Superior temporal gyrus (tissue), 1 donor: ENCODE measurements around the gene ZNG1B.
"Not testable (repeated sequence)": the region's sequence is repeated elsewhere in the genome, so short reads cannot be mapped to it uniquely, and the experiment has no call there.

ENCODE experiments used
- DNase-seq: peaks from one replicate; pipeline ENCODE4 v3.0.0-alpha.2; 2016; ENCODE audit errors: extremely low spot score

Gene ZNG1B

GRCh38 chr2:113503094-113504042, 65.9 kb downstream of the ZNG1B start:
- DNase-seq: not testable (repeated sequence)

GRCh38 chr2:113504081-113504480, 66.6 kb downstream of the ZNG1B start:
- not testable (repeated sequence) for DNase-seq

DNA sequence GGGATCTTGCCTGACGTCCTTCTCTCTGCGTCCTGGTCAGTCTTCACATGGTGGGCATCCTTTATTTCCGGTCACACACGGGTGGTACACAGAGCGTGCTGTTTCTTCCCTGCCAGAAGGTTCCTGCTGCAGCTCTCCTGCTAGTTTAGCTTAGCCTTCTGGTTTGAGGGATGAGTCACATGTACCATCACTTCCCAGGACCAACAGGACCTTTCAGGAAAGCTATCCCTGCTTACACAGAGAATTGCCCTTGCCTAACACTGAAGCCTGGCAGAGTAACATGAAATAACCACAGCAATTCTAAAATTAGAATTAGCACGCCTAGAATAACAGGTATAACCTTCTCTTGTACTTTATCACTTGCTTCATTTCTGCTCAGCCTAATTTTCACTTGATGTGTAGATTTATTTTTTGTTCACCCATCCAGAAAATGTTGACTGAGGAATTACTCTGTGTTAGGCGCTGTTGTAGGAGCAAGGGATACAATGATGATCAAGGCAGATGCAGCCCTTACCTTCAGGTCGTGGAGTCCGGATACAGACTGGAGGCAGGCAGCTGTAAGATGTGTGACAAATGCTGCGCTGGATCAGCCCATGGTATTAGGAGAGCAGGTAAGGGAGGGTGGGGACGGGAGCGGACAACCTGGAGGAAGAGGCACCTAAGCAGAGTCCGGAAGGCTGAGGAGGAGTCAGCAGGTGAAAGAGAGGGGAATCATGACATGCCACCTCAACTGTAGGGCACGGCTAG, 70.1 kb downstream of the ZNG1B start:
- DNase-seq: not testable (repeated sequence)

DNA sequence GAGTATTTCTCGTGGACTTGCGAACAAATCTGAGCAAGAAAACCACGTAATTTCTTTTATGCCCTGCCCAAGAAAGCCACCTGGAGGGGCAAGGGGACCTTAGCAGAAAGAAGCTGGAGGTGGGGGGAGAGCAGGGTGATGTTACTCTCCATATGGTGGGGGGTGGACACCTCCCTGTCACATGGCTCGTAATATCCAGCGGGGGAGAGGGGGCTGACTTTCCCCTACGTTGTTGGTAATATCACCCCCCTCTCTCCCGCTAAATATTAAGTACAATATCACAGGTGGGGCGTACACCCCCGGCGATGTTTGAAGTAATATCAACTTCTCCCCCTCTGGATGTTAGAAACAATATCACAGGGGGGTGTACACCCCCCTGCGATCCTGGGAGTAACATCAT, 70.7 kb downstream of the ZNG1B start:
- not testable (repeated sequence) for DNase-seq

- not testable (repeated sequence) for DNase-seq
Measured at GRCh38 chr2:113510913-113511312, 73.4 kb downstream of the ZNG1B start.

GRCh38 chr2:113511859-113512258, 74.4 kb downstream of the ZNG1B start:
- DNase-seq: not testable (repeated sequence)

GRCh38 chr2:113515457-113515856, 78.0 kb downstream of the ZNG1B start:
- DNase-seq: not testable (repeated sequence)

DNA sequence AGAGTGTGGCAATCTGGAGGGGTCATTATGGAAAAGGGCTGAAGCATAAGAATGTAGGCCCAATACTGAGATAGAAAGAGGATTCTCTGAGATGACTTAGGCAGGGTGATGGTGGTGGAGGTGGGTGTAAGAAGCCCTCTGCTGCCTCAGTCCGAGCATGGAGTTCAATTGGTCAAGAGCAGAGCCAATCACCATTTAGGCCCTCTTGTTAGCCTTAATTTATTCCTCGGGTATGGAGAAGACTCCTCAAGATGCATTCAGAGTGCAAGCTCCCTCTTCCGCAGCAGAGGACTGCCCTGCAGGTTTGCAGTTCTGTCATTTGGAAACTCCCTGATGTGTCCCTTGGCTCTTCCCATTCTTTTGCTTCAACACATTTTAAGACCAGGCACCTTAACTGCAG, 78.5 kb downstream of the ZNG1B start:
- DNase-seq: not testable (repeated sequence)

GRCh38 chr2:113517025-113517424, 79.5 kb downstream of the ZNG1B start:
- not testable (repeated sequence) for DNase-seq

DNA sequence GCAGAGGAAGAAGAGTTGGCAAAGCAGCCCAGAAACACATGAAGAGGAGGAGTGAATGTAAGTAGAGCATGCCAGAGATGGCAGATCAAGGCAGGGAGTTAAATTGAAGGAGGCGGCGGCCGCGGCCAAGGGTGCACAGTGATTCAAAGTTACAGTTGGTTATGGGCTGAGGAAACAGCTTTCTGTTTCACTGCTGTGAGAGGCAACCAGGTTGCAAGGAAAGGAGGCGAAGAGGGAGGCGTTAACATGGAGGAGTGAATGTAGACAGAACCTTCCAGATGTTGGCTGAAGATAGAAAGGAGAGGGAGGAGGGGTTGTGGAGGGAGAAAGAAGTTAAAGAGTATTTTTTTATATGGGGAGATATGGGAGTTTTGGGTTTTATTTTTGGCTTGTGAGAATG, 83.3 kb downstream of the ZNG1B start:
- DNase-seq: not testable (repeated sequence)

GRCh38 chr2:113521492-113521891, 84.0 kb downstream of the ZNG1B start:
- not testable (repeated sequence) for DNase-seq

DNA sequence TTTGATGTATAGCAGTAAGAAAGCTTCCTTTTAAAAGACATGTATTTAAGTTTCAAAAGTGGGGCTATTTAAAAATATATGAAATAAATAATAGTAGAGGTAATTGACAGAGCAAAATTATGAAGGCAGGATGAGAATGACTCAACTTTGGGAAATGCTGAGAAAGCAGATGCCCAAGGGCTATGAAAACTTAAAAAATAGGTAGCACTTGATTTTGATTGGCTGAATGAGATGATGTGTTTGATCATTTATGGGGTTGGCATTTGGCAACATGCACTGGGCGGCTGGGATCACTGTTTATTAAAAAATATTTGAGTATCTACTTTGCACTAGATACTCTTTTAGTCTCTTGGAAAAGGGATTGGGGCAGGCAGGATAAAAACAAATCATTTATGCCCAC, 87.5 kb downstream of the ZNG1B start:
- DNase-seq: not testable (repeated sequence)

DNA sequence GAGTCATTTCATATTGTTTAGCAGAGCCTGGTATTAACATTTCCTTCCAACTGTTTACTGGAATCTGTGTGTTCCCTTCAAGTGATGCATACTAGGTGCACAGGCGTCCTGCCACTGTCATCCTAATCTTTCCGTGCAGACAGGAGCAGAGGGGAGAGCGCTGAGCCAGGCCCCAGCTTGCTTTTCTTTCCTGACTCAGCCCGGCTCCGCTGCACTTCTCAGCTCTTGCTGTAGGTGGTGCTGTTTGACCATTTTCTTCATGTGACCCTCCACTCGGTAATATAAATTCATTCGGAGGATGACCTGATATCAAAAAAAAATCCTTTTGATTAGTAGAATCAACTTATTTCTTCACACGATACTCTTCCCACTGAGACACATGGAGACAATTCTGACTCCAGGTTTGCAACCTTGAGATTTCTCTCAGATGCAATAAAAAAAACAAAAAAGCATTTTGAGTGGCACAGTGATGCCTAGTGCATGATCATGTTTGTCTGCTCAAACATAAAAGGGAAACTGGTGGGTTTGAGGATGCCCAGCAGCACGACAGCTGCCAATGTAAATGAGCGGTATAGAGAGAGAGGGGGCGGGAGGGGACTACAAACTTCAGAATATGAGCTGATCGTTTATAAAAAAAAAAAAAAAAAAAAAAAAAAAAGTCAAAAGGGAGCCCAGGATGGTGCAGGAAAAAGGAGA, 90.0 kb downstream of the ZNG1B start:
- DNase-seq: not testable (repeated sequence)

DNA sequence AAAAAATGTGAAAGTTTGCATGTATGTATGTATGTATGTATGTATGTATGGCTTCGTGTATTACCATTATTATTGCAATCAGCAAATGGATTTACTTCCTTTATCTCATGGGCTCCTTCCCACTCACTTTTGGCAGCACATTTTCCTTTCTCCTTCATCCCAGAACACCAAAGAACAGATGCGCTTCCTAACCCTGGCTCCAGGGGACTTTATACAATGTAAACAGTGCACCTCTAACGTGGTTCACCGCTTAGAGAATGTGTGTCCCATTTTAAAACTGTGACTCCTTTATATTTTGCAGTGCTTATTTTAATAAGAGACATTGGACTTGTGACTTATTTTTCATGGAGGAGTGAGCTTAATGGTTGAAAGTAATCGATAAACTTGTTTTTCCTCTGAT, 90.6 kb downstream of the ZNG1B start:
- DNase-seq: not testable (repeated sequence)

- not testable (repeated sequence) for DNase-seq
Measured at GRCh38 chr2:113528904-113529303, 91.4 kb downstream of the ZNG1B start.

- DNase-seq: not testable (repeated sequence)
Measured at GRCh38 chr2:113532991-113533390, 95.5 kb downstream of the ZNG1B start.

- DNase-seq: not testable (repeated sequence)
Measured at GRCh38 chr2:113536573-113536972, 99.1 kb downstream of the ZNG1B start.

GRCh38 chr2:113540834-113541203, 103.3 kb downstream of the ZNG1B start:
- not testable (repeated sequence) for DNase-seq

DNA sequence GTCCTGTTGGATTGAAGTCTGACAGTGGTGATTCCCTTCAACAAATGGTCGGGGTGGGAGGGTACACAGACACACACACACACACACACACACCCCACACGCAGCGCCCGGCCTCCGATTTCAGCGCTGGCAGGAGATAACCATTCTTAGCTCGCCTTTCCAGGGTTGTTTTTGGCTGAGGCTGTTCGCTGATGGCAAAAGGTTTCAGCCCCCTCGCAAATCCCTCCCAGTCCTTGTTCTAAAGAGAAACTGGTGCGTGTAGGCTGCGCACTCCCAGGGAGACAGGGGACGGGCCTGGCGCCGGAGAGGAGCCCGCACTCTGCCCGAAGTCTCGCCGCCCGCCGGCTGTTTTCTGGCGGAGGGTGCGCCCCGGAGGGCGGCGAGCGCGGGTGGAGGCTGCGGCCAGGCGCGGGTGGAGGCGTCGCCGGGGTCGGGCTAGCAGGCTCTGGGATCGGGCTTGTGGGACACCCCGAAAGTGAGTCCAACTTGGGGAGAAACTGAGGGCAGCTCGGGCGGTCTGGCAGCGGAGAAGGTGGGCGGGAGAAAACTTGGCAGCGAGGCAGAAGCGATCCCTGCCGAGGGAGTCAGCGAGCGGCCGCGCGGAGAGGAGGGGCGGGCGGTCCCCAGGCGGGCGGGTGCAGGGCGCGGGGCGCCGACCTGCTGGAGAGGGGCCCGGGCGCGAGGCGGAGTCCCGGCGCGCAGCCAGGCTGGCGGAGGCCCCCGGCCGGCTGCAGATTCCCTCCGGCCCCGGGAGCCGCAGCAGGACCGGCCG, 103.9 kb downstream of the ZNG1B start:
- DNase-seq: not testable (repeated sequence)

GRCh38 chr2:113541976-113542485, 104.5 kb downstream of the ZNG1B start:
- not testable (repeated sequence) for DNase-seq

GRCh38 chr2:113542529-113542928, 105.0 kb downstream of the ZNG1B start:
- not testable (repeated sequence) for DNase-seq
